Cortex of kidney (tissue), 1 donor: Measurements from ENCODE around the gene GJA3.
"Not testable (repeated sequence)": the region's sequence is repeated elsewhere in the genome, so short reads cannot be mapped to it uniquely, and the experiment has no call there.

ENCODE experiments used
- DNase-seq: peaks from one replicate; lab custom pipeline; 2025; lab: John Stamatoyannopoulos, UW

GJA3 gene

DNA sequence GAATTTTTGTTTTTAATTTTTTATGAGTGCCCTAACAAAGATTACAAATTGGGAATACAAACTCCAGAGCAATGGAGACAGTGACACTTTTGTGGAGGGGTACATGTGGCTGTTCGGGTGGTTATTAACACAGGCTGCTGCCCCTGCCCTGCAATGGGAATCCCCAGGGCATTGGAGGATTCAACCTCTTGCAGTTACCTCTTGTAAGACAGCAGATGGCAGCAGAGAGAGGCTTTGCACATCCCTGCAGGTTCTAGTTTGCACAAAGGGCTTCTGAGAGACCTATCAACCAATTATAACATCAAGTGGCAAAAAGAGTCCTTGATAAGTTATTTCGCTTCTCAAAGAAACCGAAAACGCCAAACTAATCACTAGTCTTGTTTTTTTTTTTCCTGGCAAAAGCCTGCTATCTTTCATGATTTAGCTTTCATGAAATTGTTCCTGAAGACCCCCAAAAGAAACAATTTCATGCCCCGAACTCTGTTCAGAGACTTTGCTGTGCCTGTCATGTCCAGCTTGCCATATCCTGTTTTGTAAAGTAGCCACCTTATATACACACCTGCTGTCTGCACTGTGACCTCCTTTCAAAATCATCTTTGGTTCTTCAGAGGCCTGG is 21.5 kb upstream of the GJA3 start:
- no peak for DNase-seq

DNA sequence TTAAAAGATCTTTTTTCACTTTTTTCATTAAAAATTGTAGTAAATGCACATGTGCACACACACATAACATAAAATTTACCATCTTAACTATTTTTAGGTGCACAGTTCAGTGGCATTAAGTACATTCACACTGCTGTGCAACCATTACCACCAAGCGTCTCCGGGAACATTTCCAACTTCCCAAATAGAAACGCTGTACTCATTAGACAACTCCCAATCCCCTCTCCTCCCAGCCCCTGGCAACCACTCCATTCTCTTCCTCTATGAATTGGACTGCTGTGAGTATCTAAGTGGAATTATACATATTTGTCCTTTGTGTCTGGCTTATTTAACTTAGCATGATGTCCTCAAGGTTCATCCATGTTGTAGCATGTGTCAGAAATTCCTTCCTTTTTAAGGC is 20.3 kb upstream of the GJA3 start:
- no peak for DNase-seq

DNA sequence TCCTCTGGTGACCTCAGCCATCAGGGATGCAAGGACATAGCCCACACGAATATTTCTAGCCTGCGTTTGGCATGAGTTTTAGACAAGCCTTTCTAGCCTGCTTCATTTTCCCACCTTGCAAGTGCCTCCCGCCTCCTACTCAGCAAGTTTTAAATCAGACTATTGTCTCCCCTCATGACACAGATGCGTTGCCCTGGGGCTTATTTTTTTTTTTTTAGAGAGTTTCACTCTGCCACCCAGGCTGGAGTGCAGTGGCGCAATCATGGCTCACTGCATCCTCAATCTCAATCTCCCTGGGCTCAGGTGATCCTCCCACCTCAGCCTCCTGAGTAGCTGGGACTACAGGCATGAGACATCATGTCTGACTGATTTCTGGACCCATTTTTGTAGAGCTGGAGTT is 17.3 kb upstream of the GJA3 start:
- no peak for DNase-seq

DNA sequence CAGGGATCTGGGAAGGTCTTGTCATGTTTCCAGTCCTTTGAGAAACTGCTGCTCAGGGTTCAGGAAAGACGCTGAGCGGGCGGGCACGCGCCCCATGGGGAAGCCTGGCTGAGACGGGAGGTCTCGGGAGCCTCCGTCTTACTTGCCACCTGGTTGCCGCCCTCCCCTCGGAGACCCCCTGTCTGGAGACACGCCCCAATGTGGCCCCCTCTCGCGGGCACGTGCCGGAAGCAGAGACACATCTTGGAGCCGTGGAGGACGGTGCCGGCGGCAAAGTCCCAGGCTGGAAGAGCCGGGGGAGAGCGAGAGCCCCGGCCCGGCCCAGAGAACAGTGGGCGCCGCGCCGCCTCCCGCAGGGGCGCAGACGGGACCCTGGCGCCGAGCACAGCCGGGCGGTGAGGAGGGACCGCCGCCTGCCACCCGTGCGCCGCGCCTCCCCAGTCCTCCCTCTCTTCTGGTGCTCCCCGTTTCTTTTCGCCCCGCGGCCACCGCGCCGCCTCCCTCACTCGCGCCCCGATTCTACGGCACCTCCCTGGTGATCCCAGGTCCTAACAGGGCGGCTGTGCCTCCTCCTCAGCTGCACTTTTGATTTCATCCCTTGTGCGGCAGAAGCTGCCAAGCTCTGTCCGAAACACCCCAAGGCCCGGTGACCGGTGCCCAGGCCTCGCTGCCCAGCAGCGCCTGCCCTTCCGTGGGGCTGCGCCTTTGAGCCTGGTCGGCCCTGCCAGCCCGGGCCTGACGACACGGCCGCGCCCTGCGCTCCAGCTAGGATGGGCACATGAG is 16.4 kb upstream of the GJA3 start:
- no peak for DNase-seq

DNA sequence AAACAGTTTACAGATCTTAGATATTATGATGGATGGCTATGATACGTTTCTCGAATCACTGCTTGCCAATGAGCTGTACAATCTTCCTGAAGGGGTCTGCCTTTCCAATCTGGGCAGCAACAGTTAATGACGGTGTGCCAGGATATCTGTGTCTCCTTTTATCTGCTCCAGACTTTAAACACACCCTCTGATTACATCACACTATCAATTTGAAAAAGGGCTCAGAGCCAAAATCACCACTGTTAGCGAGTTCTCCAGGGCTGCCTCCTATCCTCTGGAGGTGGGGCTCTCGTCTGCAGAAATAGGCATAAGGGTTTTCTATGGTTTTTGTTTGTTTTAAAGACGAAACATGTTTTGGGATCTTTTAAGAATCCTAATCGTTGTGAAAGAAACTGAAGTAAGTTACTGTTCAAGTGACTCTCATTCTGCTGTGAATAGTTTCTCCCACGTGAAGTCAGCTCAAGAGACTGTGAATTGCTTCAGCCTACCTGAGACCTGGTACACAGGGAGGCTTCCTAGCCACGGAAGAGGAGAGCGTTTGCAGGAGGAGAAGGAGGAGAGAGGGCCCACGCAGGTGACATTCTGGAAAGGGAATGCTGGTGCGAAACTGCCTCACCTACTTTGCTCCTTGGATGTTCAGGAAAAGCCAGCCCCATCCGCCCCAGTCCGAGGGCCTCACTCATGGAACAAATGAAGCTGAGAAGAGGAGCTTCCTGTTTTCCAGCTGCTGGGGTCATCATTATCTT is 15.2 kb upstream of the GJA3 start:
- no peak for DNase-seq

DNA sequence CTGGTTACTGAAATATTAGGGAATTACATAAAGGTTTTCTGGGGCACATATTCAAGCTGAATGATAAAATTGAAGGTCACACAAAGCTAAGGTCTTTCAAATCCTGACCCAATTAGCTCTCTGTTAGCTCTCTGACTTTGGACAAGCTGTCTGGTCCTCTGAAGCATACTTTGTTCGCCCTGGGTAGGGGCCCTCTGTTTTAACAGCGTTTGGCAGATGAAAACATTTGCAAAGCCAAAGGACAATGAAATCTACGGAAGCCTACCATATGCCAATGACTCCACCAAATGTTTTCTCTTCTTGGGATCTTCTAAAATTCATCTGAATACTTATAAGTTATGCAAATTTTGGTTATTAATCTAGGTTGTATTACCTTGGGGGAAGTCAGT is 14.5 kb upstream of the GJA3 start:
- DNase-seq = no peak

DNA sequence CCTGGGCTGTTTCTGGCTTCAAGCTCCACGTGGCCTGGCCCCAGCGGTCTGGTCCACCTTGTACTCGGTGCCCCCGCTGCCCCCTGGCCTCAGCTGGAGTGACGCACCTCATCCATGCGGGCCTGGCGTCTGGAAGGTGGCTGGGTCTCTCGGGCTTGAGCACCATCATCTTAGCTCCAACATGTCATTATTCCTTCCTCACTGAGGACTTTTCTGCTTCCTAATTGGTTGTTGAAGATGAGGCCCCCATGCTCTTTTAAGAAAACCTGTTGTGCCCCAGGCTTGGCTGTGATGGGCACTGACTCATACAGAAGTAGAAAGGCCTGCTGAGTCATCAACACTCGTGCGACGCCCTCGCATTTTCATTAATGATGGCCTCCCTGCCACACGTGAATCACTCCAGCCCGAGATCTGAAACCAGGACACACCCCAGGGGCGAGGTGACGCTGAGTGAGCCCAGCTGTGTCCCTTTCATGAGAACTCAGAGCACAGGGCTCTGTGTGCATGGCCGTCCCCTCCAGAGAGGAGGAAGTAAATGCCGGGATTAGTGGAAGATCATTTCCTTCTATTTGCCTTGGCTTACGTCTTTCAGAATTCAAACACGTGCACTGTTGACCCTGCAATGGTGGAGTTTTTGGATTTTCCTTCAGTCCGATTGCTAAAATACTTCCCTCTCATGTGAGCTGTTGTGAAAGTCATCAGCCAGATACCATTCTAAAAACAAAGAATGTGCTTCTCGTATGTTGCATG is 14.0 kb upstream of the GJA3 start:
- no peak for DNase-seq

DNA sequence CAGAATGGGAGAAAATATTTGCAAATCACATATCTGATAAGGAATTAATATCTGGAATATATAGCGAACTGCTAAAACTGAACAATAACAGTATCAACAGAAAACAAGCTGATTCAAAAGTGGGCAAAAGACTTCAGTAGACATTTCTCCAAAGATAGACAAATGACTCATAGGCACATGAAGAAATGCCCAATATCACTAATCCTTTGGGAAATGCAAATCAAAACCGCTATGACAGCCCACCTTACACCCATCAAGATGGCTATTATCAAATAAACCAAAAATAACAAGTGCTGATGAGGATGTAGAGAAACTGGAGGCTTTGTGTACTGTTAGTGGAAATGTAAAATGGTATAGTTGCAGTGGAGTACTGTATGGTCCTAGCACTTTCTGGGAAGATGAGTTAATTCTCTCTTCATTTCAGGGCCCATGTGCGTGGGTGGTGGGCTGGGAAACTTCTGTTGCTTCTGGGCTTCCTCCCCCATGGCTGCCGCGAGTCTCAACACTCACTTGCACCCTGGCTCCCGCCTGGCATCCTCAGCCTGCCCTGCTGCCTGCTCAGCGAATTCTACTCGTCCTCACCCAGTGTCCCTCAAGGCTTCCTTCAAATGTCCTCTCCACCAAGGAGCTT is 12.4 kb upstream of the GJA3 start:
- no peak for DNase-seq

DNA sequence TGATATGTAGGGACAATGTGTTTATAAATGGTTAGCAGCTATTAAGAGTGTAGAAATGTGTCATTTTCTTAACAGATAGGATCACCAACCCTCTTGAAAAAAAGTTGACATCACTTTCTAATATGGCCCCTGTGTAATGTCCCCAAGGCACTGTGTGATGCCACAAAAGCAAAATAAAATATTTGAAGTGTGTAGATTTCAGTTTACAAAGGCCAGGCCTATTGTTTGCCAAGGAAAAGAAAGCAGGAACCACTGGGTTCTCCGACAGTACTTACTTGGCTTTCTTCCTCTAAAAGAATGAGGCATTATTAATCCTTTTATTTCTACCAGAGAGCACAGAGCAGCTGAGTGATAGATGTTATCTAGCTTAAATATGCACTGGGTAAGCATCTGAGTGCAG is 10.5 kb upstream of the GJA3 start:
- DNase-seq = no peak

DNA sequence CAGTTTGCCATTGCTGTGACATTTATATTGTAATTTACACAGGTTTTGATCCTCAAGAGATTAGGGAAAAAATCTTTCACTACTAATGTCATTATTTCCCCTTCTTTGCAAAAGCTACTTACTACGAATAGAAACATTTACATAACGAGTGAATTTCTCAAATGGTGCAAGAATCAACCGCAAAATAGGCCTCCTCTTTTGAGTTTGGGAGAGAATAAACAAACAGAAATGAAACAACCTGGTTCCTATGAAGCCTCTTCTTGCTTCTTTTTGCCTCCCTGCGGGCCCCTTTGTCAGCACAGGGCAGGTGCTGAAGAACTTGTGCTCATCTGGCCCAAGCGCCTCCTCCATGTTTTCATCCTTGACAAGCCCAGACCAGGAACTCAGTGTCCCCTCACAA is 10.1 kb upstream of the GJA3 start:
- no peak for DNase-seq

DNA sequence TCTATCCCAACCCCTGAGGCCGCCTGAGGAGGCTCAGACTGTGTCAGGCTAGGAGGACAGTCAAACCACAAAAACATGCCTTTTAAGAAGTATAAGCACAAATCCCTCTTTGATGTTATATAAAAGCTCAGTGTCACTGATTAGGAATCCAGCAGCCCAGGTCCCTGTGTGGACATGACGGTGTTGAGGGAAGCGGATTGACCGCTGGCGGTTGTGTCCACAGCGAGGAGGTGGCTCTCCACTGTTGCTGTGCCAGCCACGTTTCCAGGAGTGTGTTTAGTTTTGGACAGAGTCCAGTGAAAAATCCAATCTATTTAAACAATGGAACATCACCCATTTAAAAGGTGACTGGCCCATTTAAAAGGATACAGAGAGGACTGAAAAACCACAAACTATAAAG is 7.5 kb upstream of the GJA3 start:
- no peak for DNase-seq

DNA sequence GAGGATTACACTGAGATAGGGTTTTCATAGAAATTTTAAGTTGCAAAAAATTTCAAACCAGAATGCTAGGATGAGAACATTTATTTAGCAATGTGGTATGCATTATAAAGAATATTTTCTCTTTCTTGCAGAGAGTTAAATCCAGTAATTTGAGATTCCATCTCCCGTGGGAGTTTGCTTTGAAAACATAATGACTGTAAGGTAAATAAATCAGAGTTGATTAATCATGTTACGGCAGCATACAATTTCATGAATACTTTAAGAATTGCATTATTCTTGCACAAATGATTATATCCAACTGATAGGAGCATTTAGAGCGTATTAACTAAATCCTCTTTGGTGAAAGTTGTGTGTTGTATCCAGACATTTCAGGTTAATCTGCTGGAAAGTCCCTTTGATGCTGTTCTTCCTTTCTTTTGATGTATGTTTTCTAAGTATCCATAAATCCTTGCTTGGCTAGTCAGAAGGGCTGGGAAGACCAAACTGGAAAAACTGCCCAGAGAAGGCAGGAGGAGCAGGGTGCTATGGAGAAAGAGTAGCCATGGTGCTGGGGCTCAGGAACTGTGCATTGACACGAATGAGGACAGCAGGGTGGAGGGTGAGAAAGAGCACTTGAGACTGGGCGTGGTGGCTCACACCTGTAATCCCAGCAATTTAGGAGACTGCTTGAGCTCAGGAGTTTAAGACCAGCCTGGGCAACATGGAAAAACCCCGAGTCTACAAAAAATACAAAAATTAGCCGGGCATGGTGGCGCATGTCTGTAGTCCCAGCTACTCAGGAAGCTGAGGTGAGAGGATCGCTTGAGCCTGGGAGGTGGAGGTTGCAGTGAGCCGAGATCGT is 4.8 kb upstream of the GJA3 start:
- no peak for DNase-seq

DNA sequence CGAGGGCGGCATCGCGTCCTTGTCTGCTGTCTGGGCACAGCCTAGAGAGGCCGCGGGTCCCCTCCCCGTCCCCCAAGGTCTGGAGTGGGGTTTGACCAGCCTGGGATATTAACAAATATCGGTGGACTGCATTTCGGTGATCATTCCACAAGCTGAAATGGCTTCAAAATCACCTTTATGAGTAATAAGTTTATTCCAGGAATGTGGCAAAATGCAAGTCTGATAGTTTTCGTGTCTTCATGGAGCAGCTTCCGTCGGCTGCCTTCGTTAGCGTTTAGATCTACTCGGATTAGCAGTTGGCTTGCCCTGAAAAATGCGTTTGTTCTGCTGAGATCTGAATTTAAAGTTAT is 1.1 kb upstream of the GJA3 start:
- no peak for DNase-seq

DNA sequence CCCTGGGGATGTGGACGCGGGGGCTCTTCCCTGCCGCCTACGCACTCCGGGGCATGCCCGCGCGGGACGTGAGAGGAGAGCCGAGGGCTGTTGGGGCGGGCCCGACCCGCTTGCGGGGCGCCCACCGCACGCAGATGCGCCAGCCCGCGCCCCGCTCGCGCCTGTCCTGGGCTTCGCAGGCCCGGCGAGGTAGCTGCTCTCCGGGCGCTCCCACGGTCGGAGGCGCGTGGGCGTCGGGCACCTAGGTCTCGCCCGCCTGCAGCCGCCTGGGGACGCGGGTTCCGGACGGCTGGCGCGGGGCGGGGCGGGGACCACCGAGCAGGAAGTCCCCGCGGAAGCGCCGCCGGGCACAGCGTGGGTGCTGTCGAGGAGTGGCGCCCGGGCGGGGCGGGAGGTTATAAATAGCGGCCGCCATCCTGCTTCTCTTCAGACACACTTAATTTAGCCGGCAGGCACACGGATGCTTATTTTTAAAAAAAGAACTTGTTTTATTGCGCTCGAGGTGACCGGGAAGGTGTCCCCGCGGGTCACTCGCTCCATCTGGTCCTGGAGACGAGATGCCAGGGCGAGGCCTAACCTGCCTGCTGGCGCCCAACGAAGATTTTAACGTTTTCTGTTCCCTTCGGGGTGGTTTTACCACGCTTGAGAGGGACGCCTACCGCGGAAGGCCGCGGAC is 561 bp upstream of the GJA3 start:
- DNase-seq = no peak

DNA sequence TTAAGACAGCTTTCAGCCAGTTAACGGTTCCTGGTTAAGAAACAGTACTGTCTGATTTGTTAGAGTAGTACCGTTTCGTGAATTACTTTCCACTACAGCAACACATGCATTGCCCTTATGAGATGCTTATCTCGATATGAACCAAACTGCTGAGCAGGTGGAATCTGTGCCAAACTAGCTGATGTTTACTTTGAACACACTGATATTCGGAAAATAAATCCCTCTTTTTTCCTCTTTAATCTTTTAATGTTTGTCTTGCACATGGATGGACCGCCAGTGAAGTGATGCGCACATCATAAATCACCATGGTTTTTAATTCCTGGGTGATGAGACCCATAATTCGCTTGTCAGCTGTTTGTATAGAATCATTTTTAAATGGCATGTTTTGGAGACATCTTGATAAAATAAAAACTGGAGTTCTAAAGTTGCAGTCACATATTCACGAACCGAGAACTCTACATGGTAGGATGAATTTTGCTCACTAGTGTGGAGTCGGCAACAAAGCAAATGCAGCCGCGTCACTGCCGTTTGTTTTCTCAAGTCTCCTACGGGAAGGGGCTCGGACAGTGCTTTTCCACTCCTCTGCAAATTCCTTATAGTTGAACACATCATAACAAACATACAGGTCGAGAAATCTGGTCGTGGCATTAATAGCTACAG is 1.1 kb downstream of the GJA3 start:
- no peak for DNase-seq

DNA sequence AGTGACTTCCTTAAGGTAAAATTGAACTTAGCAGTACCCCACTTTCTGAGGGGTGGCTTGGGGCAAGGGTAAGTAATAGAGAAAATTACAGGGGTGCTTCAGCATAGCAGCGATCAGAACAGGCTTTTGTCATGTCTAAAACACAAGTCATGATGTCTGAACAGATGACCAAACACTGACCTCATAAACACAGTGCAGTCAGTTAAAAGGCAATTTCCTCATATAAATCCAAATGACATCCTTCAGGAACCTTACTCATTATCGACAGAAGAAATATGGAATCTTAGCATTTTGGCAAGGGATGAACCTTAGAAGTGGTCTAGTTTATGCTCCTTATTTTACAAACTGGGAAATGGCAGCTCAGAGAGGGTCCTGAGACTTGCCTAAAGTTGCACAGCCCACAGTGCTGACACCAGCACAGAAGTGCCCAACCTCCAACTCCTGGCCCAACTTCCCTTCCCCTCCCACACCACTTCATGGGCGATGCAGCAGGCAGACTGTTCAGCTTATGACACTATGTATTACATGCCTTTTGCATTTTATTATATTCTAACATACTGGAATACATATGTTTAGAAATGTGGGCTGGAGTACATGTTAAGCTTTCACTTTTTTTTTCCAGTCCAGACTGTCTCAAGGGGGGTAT is 3.6 kb downstream of the GJA3 start:
- DNase-seq = no peak

DNA sequence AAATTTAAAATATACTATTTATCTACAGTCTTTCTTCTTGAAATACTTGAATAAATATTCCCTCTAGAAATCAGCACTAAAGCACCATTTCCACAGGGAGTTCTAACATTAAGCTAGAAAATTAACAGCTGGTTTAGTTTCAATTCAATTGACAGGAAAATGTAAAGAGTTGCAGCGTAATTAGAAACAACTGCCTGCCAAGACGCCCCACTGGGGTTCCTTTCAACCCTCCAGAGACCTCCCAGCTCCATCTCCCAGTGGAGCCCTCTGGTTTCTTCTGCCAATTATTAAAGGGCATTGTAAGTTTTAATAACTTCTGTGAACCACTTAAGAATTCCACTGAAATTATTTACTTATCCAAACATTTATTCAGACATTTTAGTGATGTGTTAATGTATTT is 4.2 kb downstream of the GJA3 start:
- no peak for DNase-seq

DNA sequence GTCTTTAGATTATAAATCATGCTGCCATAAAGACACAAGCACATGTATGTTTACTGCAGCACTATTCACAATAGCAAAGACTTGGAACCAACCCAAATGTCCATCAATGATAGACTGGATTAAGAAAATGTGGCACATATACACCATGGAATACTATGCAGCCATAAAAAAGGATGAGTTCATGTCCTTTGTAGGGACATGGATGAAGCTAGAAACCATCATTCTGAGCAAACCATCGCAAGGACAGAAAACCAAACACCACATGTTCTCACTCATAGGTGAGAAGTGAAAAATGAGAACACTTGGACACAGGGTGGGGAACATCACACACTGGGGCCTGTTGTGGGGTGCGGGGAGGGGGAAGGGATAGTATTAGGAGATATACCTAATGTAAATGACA is 7.6 kb downstream of the GJA3 start:
- DNase-seq = not testable (repeated sequence)

DNA sequence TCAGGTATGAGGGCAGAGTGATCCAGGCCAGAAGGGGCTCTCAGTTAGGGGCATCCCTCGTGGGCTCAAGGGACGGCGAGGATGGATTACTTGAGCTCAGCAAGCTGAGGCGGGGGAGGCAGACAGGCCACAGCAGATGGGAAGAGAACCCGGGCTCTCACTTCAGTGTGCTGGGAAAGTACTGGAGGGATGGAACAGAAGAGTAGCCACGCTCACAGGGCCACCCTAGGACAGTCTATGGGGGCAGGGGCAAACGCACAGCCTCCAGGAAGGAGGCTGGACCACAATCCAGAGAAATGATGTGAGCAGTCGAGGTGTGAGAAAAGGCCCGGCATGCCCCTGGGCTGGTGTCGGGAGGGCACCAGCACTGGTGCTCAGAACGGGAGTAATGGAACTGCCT is 9.2 kb downstream of the GJA3 start:
- no peak for DNase-seq

DNA sequence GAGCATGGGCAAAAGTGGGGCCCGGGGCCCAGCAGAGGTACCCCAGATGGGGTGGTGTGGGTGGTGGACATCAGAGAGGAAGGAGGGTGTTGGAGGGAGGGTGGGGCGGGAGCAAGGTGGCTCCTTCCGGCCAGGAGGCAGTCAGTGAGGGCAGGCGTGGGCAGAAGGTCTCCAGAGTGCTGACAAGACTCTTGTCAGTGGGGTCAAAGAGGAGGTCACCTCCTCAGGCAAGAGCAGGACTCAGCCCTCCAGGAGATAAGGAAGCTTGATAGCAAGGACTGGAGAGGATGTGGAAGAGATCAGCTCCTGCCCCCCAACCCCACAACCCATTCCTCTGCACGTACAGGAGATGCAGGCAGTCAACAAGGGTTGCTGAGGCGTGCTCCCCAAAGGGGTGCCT is 9.8 kb downstream of the GJA3 start:
- DNase-seq = no peak
